Middle frontal gyrus (tissue), 1 donor: ENCODE data around the gene SLC38A9.
"Not testable (repeated sequence)": the region's sequence is repeated elsewhere in the genome, so short reads cannot be mapped to it uniquely, and the experiment has no call there.

Experiments
- DNase-seq: peaks from one replicate; pipeline ENCODE4 v3.0.0-alpha.2; 2015; ENCODE audit warnings: low spot score; ENCODE audit errors: extremely low spot score

Gene SLC38A9

GRCh38 chr5:55712023-55712859 lies at the start of gene SLC38A9:
SLC38A9 (minus strand) TSS chr5:55712324; CDS start chr5:55697958, 14,366 bp downstream.
- DNase-seq = peak; percentile 92

GRCh38 chr5:55761721-55762120 lies 49.6 kb upstream of the SLC38A9 start:
- not testable (repeated sequence) for DNase-seq

GRCh38 chr5:55758714-55759113 lies 46.6 kb upstream of the SLC38A9 start:
- DNase-seq = no peak

GRCh38 chr5:55758231-55758630 lies 46.1 kb upstream of the SLC38A9 start:
- DNase-seq = no peak

GRCh38 chr5:55750499-55750898 lies 38.4 kb upstream of the SLC38A9 start:
- no peak for DNase-seq

- no peak for DNase-seq
These were observed 37.9 kb upstream of the SLC38A9 start for GRCh38 chr5:55750063-55750462.

GRCh38 chr5:55749387-55749786 lies 37.3 kb upstream of the SLC38A9 start:
- no peak for DNase-seq

GRCh38 chr5:55747778-55748318 lies 35.7 kb upstream of the SLC38A9 start:
- DNase-seq = no peak

- DNase-seq = no peak
These were observed 30.7 kb upstream of the SLC38A9 start for GRCh38 chr5:55742778-55743177.

- no peak for DNase-seq
These were observed 25.7 kb upstream of the SLC38A9 start, which contains the start of gene DDX4 for GRCh38 chr5:55737793-55738192. DDX4 (plus strand) TSS chr5:55738061; CDS start chr5:55738964, 903 bp downstream.

- no peak for DNase-seq
These were observed 22.5 kb upstream of the SLC38A9 start for GRCh38 chr5:55734658-55735057.

GRCh38 chr5:55732585-55732984 lies 20.5 kb upstream of the SLC38A9 start:
- no peak for DNase-seq

GRCh38 chr5:55731848-55732247 lies 19.7 kb upstream of the SLC38A9 start:
- no peak for DNase-seq

GRCh38 chr5:55724281-55724680 lies 12.2 kb upstream of the SLC38A9 start:
- no peak for DNase-seq

GRCh38 chr5:55720188-55720703 lies 8.1 kb upstream of the SLC38A9 start:
- no peak for DNase-seq

GRCh38 chr5:55719026-55719425 lies 6.9 kb upstream of the SLC38A9 start:
- DNase-seq = not testable (repeated sequence)

- no peak for DNase-seq
These were observed 3.5 kb upstream of the SLC38A9 start for GRCh38 chr5:55715519-55716078.

GRCh38 chr5:55714749-55715148 lies 2.6 kb upstream of the SLC38A9 start:
- DNase-seq = no peak

- DNase-seq = no peak
These were observed 2.2 kb upstream of the SLC38A9 start for GRCh38 chr5:55714339-55714738.

GRCh38 chr5:55713871-55714270 lies 1.7 kb upstream of the SLC38A9 start:
- DNase-seq = no peak

- no peak for DNase-seq
These were observed 559 bp downstream of the SLC38A9 start for GRCh38 chr5:55711507-55712022.

GRCh38 chr5:55708732-55709131 lies 3.4 kb downstream of the SLC38A9 start:
- no peak for DNase-seq
